Measurements from ENCODE around the gene LTBP1.
"Not testable (repeated sequence)": the region's sequence is repeated elsewhere in the genome, so short reads cannot be mapped to it uniquely, and the experiment has no call there.

The LTBP1 gene

GRCh38 chr2:33038230-33038629 lies 91.5 kb downstream of the LTBP1 start:
- no peak for DNase-seq

- DNase-seq: no peak
These were observed 92.0 kb downstream of the LTBP1 start for GRCh38 chr2:33038799-33039198.

DNA sequence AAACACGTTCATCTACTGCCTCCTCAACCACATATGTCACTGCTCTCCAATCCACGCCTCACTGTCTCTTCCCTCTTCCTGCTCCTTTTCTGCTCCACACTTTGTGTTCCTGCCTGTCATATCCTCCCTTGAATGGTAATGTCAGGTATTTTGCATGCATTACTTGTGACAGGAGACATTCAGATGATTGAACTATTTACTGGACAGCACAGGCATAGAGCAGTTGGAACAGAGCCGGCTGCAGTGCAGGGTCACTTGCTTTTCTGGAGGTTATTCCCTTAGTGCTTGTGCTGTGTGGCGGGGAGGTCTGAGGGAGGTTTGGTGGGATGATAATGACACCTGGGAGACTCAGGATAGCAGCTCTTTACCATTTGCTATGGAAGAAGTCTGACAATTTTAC lies 93.8 kb downstream of the LTBP1 start:
- DNase-seq: no peak

DNA sequence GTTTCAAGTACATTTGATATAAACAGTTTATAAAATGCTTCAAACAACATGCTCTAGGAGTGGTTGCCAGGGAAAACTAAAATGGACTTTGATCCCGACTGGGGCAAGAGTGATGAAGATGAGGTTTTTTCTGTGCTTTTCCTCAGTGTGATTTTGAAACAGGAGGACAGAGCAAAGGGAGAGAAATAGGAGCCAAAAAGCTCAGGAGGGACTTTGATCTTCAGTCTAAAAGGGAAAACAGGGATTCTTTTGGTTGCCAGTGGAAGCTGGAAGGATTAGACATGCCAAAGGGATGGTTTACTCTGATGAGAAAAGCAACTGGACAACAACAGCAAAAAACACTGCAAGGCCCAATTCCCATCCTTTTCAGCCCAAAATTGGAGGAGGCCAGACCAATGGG lies 95.5 kb downstream of the LTBP1 start:
- DNase-seq: no peak

- no peak for DNase-seq
These were observed 96.1 kb downstream of the LTBP1 start for GRCh38 chr2:33042819-33043218.

DNA sequence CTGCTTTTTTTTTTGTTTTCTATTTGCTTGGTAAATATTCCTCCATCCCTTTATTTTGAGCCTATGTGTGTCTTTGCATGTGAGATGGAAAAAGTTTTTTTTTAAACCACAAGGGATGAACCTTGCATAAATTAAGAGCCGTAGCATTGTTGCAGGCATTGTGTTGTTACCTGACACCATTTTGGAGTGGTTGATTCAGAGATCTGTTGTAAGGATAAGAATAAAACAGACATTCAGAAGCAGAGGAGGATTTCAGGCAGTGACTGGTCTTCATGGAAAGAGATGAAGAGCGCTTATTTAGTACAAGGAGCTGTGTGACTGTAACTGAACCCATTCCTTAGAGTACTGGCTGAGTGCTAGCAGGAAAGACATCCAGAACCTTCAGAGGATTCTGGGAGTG lies 101.2 kb downstream of the LTBP1 start:
- DNase-seq: no peak

DNA sequence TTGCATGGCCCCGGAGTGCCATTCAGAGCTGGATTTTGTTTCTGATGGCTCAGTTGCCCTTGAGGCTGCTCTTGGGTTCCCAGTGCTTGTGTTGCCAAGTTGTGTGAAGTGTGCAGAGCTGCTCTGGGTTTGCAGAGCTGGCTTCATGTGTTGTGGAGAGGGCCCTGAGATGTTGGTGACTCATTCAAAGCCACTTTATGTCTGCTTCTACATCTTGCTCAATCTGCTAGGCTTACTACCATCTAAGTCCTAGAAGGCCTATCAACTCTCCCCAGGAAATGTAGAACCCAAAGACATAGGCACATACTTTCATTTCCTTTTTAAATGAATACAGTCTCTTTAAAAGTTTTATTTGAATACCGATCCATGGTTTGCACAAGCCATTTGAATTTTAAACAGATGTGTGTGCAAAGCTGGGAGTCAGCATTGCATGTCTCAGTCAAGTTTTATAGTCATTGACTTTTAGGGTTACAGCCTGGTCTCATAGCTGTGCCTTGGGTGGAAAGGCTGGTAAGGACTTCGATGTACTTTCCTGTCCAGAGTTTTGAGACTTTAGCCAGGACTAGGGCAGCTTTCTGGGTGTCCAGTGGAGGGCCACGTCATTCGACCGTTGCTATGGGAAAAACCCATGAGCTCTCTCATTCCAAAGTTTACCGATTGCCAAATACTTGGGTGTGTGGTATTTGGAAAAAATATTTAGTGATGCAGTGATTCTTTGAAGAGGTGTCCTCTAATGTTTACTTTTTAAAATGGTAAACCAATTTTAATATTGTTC lies 105.0 kb downstream of the LTBP1 start:
- DNase-seq: no peak

GRCh38 chr2:33052361-33052735 lies 105.6 kb downstream of the LTBP1 start:
- no peak for DNase-seq

- not testable (repeated sequence) for DNase-seq
These were observed 106.0 kb downstream of the LTBP1 start for GRCh38 chr2:33052795-33053194.

- no peak for DNase-seq
These were observed 109.4 kb downstream of the LTBP1 start for GRCh38 chr2:33056170-33056569.

GRCh38 chr2:33057307-33058028 lies 110.7 kb downstream of the LTBP1 start:
- DNase-seq: not testable (repeated sequence)

DNA sequence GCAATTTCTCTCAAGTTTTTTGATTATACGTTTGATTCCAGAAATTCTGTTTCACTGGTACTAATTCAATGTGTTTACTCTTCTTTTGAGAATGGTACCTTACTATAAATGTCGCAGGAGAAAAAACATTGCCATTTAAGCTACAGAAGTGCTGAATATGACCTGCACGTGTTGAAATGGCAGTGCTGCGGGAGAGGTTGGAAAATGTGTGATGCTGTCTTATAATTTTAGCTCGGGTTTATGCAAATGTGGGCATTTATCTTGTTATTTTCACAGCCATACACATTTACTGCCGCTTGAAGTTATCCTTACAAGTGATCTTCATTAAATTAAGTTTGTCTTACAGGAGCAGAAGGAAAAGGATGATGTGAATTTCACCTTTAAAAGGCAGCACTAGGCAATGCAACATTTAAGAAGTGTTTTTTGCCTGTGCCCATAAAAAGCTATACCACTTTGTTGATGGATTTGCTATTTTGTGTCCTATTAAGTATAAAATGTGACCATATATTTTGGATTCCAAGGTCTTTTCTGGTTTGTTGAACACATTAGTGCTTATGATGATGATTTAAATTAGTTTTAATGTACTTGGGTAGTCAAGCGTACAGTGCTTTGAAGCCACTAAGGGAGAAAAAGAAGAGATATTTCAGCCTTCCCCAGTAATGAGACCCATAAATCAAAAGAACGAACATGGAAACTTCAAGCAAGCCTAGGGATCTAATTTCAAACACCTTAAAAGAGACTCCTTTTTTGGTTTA lies 112.1 kb downstream of the LTBP1 start:
- DNase-seq: no peak

- DNase-seq: no peak
These were observed 112.9 kb downstream of the LTBP1 start for GRCh38 chr2:33059471-33060156.

GRCh38 chr2:33060405-33060804 lies 113.7 kb downstream of the LTBP1 start:
- DNase-seq: no peak

DNA sequence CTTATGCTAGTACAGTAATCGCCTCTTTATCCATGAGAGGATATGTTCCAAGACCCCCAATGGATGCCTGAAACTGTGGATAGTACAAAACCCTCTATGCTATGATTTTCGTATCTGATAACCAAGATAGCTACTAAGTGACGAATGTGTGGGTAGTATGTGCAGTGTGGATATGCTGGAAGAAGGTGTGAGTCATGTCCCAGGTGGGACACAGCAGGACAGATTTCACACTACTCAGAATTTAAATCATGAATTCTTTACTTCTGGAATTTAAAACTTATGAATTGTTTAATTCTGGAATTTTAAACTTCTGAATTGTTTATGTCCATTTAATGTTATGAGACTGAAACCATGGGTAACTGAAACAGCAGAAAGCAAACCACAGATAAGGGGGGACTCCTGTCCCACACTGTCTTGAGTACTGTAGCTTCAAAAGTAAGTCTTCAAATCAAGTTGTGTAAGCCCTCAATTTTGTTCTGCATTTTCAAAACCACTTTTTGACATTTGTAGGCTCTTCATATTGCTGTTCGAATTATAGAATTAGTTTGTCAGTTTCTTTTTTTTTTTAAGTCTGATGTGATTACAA lies 116.0 kb downstream of the LTBP1 start:
- no peak for DNase-seq

DNA sequence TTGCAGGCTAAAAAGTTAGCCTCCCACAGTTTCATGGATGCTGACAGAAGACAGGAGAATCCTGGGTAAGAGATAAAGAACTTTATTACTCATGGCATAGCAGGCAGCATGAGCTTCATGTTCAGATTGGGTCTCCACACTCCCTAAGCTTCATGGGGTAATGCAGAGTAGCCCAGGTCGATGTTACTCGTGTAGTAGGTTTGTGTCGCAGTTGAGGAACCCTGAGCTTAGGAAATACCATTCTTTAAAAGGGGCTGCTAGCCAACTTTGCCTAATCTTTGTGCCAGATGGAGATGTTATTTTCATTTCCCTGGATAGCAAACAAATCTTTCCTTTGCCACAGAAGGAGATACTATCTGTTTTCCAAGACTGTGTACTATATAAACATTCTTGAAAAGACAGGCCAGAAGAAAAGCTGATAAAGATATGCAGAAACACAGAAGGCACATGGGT lies 117.6 kb downstream of the LTBP1 start:
- no peak for DNase-seq

- no peak for DNase-seq
These were observed 120.8 kb downstream of the LTBP1 start for GRCh38 chr2:33067598-33067997.

GRCh38 chr2:33068261-33068660 lies 121.5 kb downstream of the LTBP1 start:
- DNase-seq: no peak

GRCh38 chr2:33069894-33070651 lies 123.3 kb downstream of the LTBP1 start:
- DNase-seq: peak in 26 of 56 donors; percentile 1 to 70 (median 18)

DNA sequence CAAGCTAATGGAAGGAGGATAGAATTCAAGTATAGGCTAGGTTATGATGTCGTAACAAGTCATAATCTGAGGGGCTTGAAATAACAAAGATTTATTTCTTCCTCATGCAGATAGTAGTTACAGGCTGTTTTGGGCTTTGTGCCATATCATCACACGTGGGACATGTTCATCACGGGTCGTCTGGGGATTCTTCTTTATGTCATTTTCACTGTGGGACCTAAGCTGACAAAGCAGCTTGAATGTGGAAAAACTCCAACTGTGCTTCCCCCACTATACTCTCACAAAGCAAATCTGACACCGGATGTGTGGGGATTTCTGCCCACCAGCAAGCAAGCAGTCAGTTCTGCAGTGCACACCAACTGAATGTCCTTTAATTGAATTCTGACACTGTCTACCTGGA lies 124.8 kb downstream of the LTBP1 start:
- DNase-seq: no peak
